ENCODE data around the gene LDB2. TPM values are rescaled to one million over a fixed set of nuclear protein-coding genes. Genes with fewer than 3 reads are reported as not detected.

LDB2 gene
- total and polyA plus RNA-seq, 2 of the 8 experiments (the other 6 are each of a cell fraction or from before 2014, with no cell fraction given): 57.0 to 140 TPM

DNA sequence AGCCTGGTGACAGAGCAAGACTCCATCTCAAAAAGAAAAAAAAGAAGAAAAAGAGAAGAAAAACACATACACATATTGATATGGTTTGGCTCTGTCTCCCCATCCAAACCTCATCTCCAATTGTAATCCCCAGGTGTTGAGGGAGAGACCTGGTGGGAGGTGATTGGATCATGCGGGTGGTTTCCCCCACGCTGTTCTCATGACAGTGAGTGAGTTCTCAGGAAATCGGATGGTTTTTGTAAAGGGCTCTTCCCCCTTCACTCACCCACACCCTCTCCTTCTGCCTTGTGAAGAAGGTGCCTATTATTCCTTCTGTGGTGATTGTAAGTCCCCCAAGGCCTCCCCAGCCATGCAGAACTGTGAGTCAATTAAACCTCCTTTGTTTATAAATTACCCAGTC lies 68.4 kb downstream of the LDB2 start:
- ChIA-PET CTCF (ENCODE audit: partially characterized antibody) (no interaction called here), POLR2A (ENCODE audit: partially characterized antibody) (no interaction called here)
- H3K4me2 ChIP-seq (ENCODE audit: insufficient read depth in 1 of 2, low read depth in 2 of 2, low read length in 2 of 2): no peak overlapping the region
- no peak overlapping the region for H4K5ac ChIP-seq (ENCODE audit: insufficient read length, low read depth, low read length)
- no peak overlapping the region for H2BK120ac ChIP-seq (replicated peaks; ENCODE audit: low read depth, low read length)
- peaks cover 10 to 22% (median 16%) of the 10 kb centered on the region in 4 experiments for H3K4me1 ChIP-seq (replicated peaks in 1 of 4; ENCODE audit: control insufficient read depth in 3 of 4, insufficient read depth in 4 of 4, low read length in 3 of 4)
- H4K8ac ChIP-seq (ENCODE audit: extremely low read depth, insufficient read depth, low read length): no peak overlapping the region
- no peak overlapping the region for H3K23ac ChIP-seq (ENCODE audit: insufficient read length)
- peaks cover 0 to 5% of the 10 kb centered on the region in 2 experiments; a peak in 1 of 4 replicates for H3K79me2 ChIP-seq (ENCODE audit: control insufficient read depth in 1 of 2, insufficient read depth in 2 of 2, low read length in 2 of 2)
- 94% methylated on average over 3 of the region's 3 CpGs; no CpG with 5 or more reads in 1 of the 2 experiments for WGBS, 2 experiments (ENCODE audit: extremely low coverage in 1 of 2, insufficient coverage in 1 of 2, insufficient read length in 1 of 2, insufficient replicate concordance in 2 of 2, low coverage in 1 of 2, low lambda C conversion rate in 2 of 2, missing lambda C conversion rate in 1 of 2)
- no peak overlapping the region for H3K56ac ChIP-seq (replicated peaks; ENCODE audit: insufficient read length, low read depth, low read length)
- no peaks in the 10 kb centered on the region for H3K27me3 ChIP-seq (replicated peaks in 1 of 4; ENCODE audit: control insufficient read depth in 3 of 4, extremely low read depth in 1 of 4, insufficient read depth in 3 of 4, low read length in 3 of 4)
- no peak overlapping the region for H2AK5ac ChIP-seq (ENCODE audit: low read depth, low read length)
- no peak overlapping the region for H2BK5ac ChIP-seq (ENCODE audit: low read depth, low read length)
- no peaks in the 10 kb centered on the region for H3K9me3 ChIP-seq (ENCODE audit: insufficient read depth in 2 of 2, low read depth in 1 of 2, low read length in 1 of 2)
- no peak overlapping the region for H3K9ac ChIP-seq (replicated peaks in 1 of 4; ENCODE audit: extremely low read depth in 1 of 4, low read depth in 3 of 4, low read length in 3 of 4)
- no peak overlapping the region for H2BK12ac ChIP-seq (ENCODE audit: low read depth, low read length)
- H2BK20ac ChIP-seq (ENCODE audit: low read length): no peak overlapping the region
- no peaks in the 10 kb centered on the region for H3K36me3 ChIP-seq (ENCODE audit: control insufficient read depth in 2 of 4, insufficient read depth in 4 of 4, low read length in 3 of 4)
- H3K79me1 ChIP-seq (ENCODE audit: low read depth, low read length): no peaks in the 10 kb centered on the region; the same call in 1 of the 2 replicates
- H3K4me3 ChIP-seq (ENCODE audit: extremely low read depth in 1 of 4, insufficient read depth in 2 of 4, low read depth in 3 of 4, low read length in 4 of 4): no peak overlapping the region
- no peak overlapping the region for H4K91ac ChIP-seq (replicated peaks; ENCODE audit: insufficient read length, low read length)
- no peak overlapping the region for H2BK15ac ChIP-seq (ENCODE audit: low read length)
- H3K18ac ChIP-seq (ENCODE audit: extremely low read depth, low read length): no peak overlapping the region
- FAIRE-seq (no peak), DNase-seq (ENCODE audit: low read depth in 1 of 2, low spot score in 2 of 2) (no peak)
- H3K14ac ChIP-seq (ENCODE audit: insufficient read length): no peak overlapping the region
- H2AFZ ChIP-seq (ENCODE audit: low read length): no peak overlapping the region
- H3K27ac ChIP-seq (ENCODE audit: low read depth, low read length): no peak overlapping the region
- H3K4ac ChIP-seq (replicated peaks; ENCODE audit: insufficient read length, low read depth, low read length): no peak overlapping the region
- no peaks in the 10 kb centered on the region for H3K23me2 ChIP-seq (ENCODE audit: low read depth, low read length)
- H4K20me1 ChIP-seq (replicated peaks in 1 of 2; ENCODE audit: control insufficient read depth in 1 of 2, insufficient read depth in 2 of 2, low read length in 2 of 2): no peaks in the 10 kb centered on the region
- TF ChIP-seq CTBP2 (IDR thresholded peaks at IDR 0.05; ENCODE audit: borderline replicate concordance, insufficient read depth, insufficient read length, low read length): no peak
- no peak for TF ChIP-seq TCF12 (IDR thresholded peaks at IDR 0.05; ENCODE audit: low read depth, low read length)
- no peak for TF ChIP-seq NRF1 (IDR thresholded peaks at IDR 0.05; ENCODE audit: low read depth, low read length)
- no peak for TF ChIP-seq BCL11A (IDR thresholded peaks at IDR 0.05; ENCODE audit: low read depth in 2 of 2, low read length in 2 of 2)
- TF ChIP-seq RFX5 (IDR thresholded peaks at IDR 0.05; ENCODE audit: borderline replicate concordance, low read depth, low read length): no peak
- TF ChIP-seq CHD2 (IDR thresholded peaks at IDR 0.05; ENCODE audit: low read length): no peak
- TF ChIP-seq HDAC6 (IDR thresholded peaks at IDR 0.05; ENCODE audit: low read depth, low read length): no peak
- no peak for TF ChIP-seq SP2 (IDR thresholded peaks at IDR 0.05; ENCODE audit: low read length)
- no peak for TF ChIP-seq RAD21 (IDR thresholded peaks at IDR 0.05 in 1 of 2, conservative IDR thresholded peaks at IDR 0.05 in 1 of 2; ENCODE audit: low read depth in 2 of 2, low read length in 2 of 2)
- TF ChIP-seq SP4 (IDR thresholded peaks at IDR 0.05; ENCODE audit: low read length): no peak
- TF ChIP-seq, protein P1, sequence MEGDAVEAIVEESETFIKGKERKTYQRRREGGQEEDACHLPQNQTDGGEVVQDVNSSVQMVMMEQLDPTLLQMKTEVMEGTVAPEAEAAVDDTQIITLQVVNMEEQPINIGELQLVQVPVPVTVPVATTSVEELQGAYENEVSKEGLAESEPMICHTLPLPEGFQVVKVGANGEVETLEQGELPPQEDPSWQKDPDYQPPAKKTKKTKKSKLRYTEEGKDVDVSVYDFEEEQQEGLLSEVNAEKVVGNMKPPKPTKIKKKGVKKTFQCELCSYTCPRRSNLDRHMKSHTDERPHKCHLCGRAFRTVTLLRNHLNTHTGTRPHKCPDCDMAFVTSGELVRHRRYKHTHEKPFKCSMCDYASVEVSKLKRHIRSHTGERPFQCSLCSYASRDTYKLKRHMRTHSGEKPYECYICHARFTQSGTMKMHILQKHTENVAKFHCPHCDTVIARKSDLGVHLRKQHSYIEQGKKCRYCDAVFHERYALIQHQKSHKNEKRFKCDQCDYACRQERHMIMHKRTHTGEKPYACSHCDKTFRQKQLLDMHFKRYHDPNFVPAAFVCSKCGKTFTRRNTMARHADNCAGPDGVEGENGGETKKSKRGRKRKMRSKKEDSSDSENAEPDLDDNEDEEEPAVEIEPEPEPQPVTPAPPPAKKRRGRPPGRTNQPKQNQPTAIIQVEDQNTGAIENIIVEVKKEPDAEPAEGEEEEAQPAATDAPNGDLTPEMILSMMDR (IDR thresholded peaks at IDR 0.05; ENCODE audit: control extremely low read depth in 1 of 3, insufficient read depth in 1 of 3, low read depth in 1 of 3, low read length in 3 of 3): no peak
- TF ChIP-seq GTF2F1 (IDR thresholded peaks at IDR 0.05; ENCODE audit: borderline replicate concordance, low read depth, low read length): no peak

All from H1 (cell line).